CD4-positive, alpha-beta T cell treated with Interleukin-15 for 4 hours (primary cell): ENCODE results near the gene PLAGL2.
A peak's percentile ranks its signal among the peaks of the same experiment; 100 is the strongest.

Experiments
- DNase-seq: peaks from one replicate; pipeline ENCODE4 v3.0.0-alpha.2; 2020; ENCODE audit warnings: low spot score

PLAGL2 gene

GRCh38 chr20:32230707-32231106 lies 23.2 kb upstream of the PLAGL2 start:
- no peak for DNase-seq

GRCh38 chr20:32229251-32229747 lies 21.8 kb upstream of the PLAGL2 start:
- DNase-seq = no peak

GRCh38 chr20:32227744-32228688 lies 20.5 kb upstream of the PLAGL2 start:
- DNase-seq = no peak

GRCh38 chr20:32227306-32227705 lies 19.8 kb upstream of the PLAGL2 start:
- DNase-seq = no peak

GRCh38 chr20:32226391-32226790 lies 18.8 kb upstream of the PLAGL2 start:
- DNase-seq = no peak

GRCh38 chr20:32224463-32224862 lies 16.9 kb upstream of the PLAGL2 start:
- no peak for DNase-seq

GRCh38 chr20:32218156-32218900 lies 10.8 kb upstream of the PLAGL2 start:
- DNase-seq = no peak

- DNase-seq = no peak
These were observed 8.9 kb upstream of the PLAGL2 start for GRCh38 chr20:32216179-32217142.

GRCh38 chr20:32215729-32216128 lies 8.2 kb upstream of the PLAGL2 start:
- DNase-seq = no peak

GRCh38 chr20:32215147-32215546 lies 7.6 kb upstream of the PLAGL2 start:
- no peak for DNase-seq

- no peak for DNase-seq
These were observed 6.3 kb upstream of the PLAGL2 start for GRCh38 chr20:32213870-32214269.

GRCh38 chr20:32209850-32210605 lies 2.5 kb upstream of the PLAGL2 start:
- DNase-seq = no peak

- no peak for DNase-seq
These were observed 1.1 kb upstream of the PLAGL2 start for GRCh38 chr20:32208499-32209154.

- DNase-seq = no peak
These were observed 550 bp downstream of the PLAGL2 start for GRCh38 chr20:32206760-32207625.

GRCh38 chr20:32205843-32206759 lies 1.4 kb downstream of the PLAGL2 start:
- no peak for DNase-seq

GRCh38 chr20:32205110-32205842 lies 2.3 kb downstream of the PLAGL2 start:
- no peak for DNase-seq

GRCh38 chr20:32204205-32205109 lies 3.1 kb downstream of the PLAGL2 start:
- peak; percentile 28 for DNase-seq
